ENCODE data around the gene KLK10. TPM values are rescaled to one million over a fixed set of nuclear protein-coding genes. Genes with fewer than 3 reads are reported as not detected.

The KLK10 gene
- total RNA-seq, 1 donor from 2014 or later: not detected

DNA sequence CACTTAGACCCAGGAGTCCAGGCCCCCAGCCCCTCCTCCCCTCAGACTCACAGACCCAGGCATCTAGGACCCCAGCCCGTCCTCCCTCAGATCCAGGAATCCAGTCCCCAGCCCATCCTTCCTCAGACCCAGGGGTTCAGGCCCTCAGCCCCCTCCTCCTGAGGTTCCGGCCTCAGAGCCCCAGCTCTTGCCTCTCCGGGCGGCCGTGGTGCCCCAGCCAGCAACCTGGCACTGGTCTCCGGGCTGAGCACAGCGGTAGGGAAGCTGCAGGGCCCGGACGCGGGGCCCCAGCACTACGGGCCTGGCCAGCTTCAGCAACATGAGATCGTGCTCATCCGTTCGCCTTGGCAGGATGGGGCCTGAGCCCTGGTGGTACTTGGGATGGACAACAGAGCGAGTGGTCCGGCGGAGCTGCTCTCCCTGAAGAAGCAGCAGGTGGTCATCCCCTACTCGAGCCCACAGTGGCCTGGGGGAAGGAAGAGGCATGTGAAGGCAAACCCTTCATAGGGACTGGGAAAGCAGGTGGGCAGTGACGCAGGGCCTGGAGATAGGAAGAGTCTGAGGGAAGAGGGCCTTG, 3.7 kb downstream of the KLK10 start:
- Mint-ChIP-seq H3K4me3 (ENCODE audit: low read depth) (no peak overlapping the region), H3K36me3 (ENCODE audit: insufficient read depth) (no peaks in the 10 kb centered on the region), H3K27ac (no peak overlapping the region), H3K9me3 (ENCODE audit: low read depth) (no peaks in the 10 kb centered on the region), H3K4me1 (ENCODE audit: low read depth) (peaks cover 6% of the 10 kb centered on the region), H3K27me3 (peaks cover 70% of the 10 kb centered on the region)
- DNase-seq (ENCODE audit: low spot score, unreplicated experiment): no peak
- TF ChIP-seq, protein P1, sequence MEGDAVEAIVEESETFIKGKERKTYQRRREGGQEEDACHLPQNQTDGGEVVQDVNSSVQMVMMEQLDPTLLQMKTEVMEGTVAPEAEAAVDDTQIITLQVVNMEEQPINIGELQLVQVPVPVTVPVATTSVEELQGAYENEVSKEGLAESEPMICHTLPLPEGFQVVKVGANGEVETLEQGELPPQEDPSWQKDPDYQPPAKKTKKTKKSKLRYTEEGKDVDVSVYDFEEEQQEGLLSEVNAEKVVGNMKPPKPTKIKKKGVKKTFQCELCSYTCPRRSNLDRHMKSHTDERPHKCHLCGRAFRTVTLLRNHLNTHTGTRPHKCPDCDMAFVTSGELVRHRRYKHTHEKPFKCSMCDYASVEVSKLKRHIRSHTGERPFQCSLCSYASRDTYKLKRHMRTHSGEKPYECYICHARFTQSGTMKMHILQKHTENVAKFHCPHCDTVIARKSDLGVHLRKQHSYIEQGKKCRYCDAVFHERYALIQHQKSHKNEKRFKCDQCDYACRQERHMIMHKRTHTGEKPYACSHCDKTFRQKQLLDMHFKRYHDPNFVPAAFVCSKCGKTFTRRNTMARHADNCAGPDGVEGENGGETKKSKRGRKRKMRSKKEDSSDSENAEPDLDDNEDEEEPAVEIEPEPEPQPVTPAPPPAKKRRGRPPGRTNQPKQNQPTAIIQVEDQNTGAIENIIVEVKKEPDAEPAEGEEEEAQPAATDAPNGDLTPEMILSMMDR (IDR thresholded peaks at IDR 0.05; ENCODE audit: unreplicated experiment): no peak

DNA sequence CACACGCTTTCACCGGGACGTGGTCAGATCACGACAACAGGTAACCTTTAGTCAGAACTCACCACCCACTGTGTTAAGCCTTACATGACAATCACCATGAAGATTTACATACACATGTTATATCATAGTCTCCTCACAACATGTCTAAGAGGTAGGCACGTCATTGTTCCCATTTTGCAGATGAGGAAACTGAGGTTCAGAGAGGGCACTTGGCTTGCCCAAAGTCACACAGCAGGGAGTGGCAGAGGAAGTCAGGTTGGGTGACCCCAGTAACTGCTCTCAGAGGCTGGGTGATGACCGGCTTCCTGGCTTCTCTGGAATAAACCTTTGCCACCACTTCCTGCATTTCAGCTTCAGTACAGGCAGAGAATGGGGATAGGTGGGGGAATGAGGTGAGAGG, 5.3 kb downstream of the KLK10 start:
- H3K27ac Mint-ChIP-seq: no peak overlapping the region
- no peaks in the 10 kb centered on the region for H3K36me3 Mint-ChIP-seq (ENCODE audit: insufficient read depth)
- TF ChIP-seq, protein P1 (IDR thresholded peaks at IDR 0.05; ENCODE audit: unreplicated experiment): no peak
- H3K4me3 Mint-ChIP-seq (ENCODE audit: low read depth): no peak overlapping the region
- peaks cover 6% of the 10 kb centered on the region for H3K4me1 Mint-ChIP-seq (ENCODE audit: low read depth)
- no peaks in the 10 kb centered on the region for H3K9me3 Mint-ChIP-seq (ENCODE audit: low read depth)
- DNase-seq (ENCODE audit: low spot score, unreplicated experiment): no peak
- H3K27me3 Mint-ChIP-seq: peaks cover 76% of the 10 kb centered on the region

DNA sequence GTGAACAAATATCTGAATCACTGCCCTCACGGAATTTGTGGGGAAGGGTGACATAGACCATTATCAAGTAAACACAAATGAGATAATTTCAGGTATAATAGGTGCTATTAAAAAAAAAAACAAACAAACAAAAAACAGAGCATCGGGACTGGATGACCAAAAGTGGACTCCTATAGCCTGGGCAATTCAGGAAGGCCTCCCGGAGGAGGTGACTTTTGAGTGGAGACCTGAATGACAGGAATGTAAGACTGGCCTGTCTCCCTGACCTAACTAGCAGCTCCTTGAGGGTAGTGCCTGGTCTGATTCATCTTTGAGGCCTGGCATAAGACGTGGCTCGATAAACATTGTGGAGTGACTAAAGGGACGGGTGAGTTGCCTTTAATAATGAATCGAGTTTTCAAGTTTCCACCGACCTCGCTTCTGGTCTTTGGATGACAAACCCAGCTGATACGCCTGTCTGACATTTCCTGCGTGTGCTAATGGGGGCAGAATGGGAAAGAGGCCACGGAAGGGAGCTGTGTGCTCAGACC, 6.8 kb downstream of the KLK10 start:
- Mint-ChIP-seq H3K4me3 (ENCODE audit: low read depth) (no peak overlapping the region), H3K27me3 (peaks cover 71% of the 10 kb centered on the region), H3K4me1 (ENCODE audit: low read depth) (peaks cover 4% of the 10 kb centered on the region), H3K36me3 (ENCODE audit: insufficient read depth) (no peaks in the 10 kb centered on the region), H3K9me3 (ENCODE audit: low read depth) (no peaks in the 10 kb centered on the region), H3K27ac (no peak overlapping the region)
- no peak for DNase-seq (ENCODE audit: low spot score, unreplicated experiment)
- TF ChIP-seq, protein P1 (IDR thresholded peaks at IDR 0.05; ENCODE audit: unreplicated experiment): no peak

DNA sequence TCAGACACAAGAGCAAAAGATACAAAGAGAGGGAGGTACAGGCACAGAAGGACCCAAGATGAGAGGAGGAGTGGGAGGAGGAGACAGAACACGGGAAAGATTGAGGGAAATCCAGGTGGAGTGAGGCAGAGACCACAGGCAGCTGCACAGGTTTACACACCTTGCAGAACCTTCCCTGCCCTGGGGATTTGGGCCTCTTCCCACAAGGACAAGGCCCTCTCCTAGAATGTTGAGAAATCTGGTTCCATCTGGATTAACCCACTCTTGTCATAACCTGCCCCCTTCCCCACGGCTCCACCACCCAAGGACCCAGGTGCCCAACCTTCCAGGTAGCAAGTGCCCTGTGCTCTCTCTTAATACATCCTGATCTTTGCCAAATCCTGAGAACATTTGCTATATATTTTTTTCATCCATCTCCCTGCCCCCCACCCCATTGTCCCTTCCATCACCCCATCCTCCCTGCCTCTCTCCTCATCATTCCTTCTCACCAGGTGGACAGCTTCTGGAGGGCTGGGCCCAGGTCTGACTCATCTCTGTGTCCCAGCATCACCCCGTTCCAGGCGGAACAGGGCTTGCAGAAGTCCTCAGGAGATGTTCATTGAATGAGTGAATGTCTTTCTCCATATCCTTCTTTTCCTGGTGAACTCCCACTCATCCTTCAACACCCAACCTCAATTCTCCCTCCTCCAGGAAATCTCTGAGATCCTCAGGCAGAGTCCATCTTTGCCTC, 9.3 kb downstream of the KLK10 start:
- H3K4me1 Mint-ChIP-seq (ENCODE audit: low read depth): no peaks in the 10 kb centered on the region

More for the DNA sequence above, 9.3 kb downstream of the KLK10 start:
- Mint-ChIP-seq H3K36me3 (ENCODE audit: insufficient read depth) (no peaks in the 10 kb centered on the region), H3K27ac (no peak overlapping the region), H3K4me3 (ENCODE audit: low read depth) (no peak overlapping the region), H3K9me3 (ENCODE audit: low read depth) (no peaks in the 10 kb centered on the region), H3K27me3 (peaks cover 73% of the 10 kb centered on the region)
- TF ChIP-seq, protein P1 (IDR thresholded peaks at IDR 0.05; ENCODE audit: unreplicated experiment): no peak
- DNase-seq (ENCODE audit: low spot score, unreplicated experiment): no peak

All from progenitor cell of endocrine pancreas (in vitro differentiated cells).